IPS-18c (cell line): Measurements from ENCODE around the gene ZMAT5.

Experiments used
- H3K4me3 ChIP-seq: 2 replicates; pipeline ENCODE4 v1.7.0; 2013; ENCODE audit warnings: low read depth, mild to moderate bottlenecking, low read length, moderate library complexity; ENCODE audit not compliant: insufficient read depth
- H3K9me3 ChIP-seq: one replicate; pipeline ENCODE4 v1.6.1; 2013; ENCODE audit warnings: mild to moderate bottlenecking, low read length, moderate library complexity; ENCODE audit not compliant: control insufficient read depth, insufficient read depth

The ZMAT5 gene, protein sequence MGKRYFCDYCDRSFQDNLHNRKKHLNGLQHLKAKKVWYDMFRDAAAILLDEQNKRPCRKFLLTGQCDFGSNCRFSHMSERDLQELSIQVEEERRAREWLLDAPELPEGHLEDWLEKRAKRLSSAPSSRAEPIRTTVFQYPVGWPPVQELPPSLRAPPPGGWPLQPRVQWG

GRCh38 chr22:29766632-29767170 lies at the start of gene ZMAT5:
TSS of gene ZMAT5 (minus strand) at chr22:29767007. CDS start at chr22:29748544, 18,463 bp downstream.
- Histone ChIP-seq H3K9me3 (no peaks in the 10 kb centered on the region), H3K4me3 (peak within 1 kb of the TSS; percentile 90)

DNA sequence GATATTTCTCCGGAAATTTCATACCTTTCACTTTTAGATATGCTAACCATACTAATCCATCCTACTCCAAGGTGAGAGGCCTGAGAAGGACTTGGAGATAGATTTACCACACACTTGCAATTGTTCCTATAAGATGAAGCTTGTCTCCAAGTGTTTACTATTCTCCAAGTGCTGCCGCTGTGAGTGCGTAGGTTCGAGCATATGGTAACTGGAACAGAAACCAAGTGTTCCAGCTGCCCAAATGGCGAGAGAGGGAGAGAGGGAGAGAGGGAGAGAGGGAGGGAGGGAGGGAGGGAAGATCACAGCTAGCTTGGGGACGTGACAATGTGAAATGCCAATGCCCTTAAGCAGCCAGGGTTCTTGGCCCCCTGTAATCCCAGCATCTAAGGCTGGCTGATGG lies 49.7 kb upstream of the ZMAT5 start:
- no peaks in the 10 kb centered on the region for H3K9me3 ChIP-seq
- no peak overlapping the region for H3K4me3 ChIP-seq

- H3K4me3 ChIP-seq, result no peak overlapping the region
Measured at GRCh38 chr22:29816128-29816527, 49.3 kb upstream of the ZMAT5 start.

GRCh38 chr22:29815580-29815979 lies 48.8 kb upstream of the ZMAT5 start:
- Histone ChIP-seq H3K4me3 (no peak overlapping the region), H3K9me3 (no peaks in the 10 kb centered on the region)

More at GRCh38 chr22:29816128-29816527, 49.3 kb upstream of the ZMAT5 start:
- H3K9me3 ChIP-seq, result no peaks in the 10 kb centered on the region

DNA sequence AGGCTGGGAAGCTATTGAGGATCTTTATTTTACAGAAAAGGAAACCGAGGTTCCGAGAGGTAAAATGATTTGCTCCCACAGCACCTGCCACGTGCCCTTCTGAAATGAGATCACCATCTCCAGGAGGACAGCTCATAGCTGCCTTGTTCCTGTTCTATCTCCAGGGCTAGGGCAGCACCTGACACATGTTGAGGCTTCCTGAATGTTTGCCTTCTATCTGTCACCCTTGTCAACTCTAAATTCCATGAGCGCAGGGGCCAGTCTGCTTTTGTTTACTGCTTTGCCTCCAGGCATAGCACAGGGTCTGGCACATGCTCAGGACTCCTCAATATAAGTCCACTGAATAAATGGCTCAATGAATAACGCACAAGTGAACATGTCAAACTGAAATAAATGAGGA lies 47.2 kb upstream of the ZMAT5 start:
- H3K4me3 ChIP-seq, result no peak overlapping the region
- no peaks in the 10 kb centered on the region for H3K9me3 ChIP-seq

DNA sequence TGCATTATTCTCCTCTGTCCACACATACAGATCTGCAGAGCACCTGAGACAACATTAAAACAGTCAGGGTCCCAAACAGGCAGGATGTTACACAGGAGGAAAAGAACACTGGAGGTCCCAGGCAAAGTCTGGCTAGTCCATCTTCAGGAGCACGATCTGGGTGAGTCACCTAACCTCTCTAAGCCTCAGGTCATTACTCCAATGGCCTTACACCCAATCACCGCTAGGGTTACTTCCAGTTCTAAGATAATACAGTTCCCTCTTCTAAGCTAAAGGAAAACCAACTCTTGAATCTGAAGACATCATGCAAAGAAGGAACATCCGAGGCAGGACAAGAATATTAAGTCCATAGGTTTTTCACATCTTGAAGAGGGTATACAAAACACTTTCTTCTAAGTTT lies 46.8 kb upstream of the ZMAT5 start:
- no peak overlapping the region for H3K4me3 ChIP-seq
- no peaks in the 10 kb centered on the region for H3K9me3 ChIP-seq

DNA sequence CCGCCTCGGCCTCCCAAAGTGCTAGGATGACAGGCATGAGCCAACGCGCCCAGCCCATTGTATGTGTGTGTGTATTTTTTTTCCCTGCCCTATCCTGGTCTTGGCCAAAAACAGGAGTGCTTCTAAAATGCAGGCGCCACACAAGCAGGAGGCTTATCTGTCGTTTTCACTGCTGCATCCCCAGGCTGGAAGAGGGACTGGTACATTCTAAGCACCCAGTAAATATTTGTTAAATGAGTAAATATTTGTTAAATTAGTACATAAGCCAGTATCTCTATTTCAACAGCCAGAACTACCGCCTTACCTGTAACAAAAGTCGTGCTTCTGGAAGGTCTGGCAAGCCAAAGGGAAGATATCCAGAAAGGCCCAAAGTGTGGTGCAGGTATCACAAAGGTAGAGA lies 46.3 kb upstream of the ZMAT5 start:
- Histone ChIP-seq H3K4me3 (no peak overlapping the region), H3K9me3 (no peaks in the 10 kb centered on the region)

- no peak overlapping the region for H3K4me3 ChIP-seq
- no peaks in the 10 kb centered on the region for H3K9me3 ChIP-seq
Measured at GRCh38 chr22:29811377-29811776, 44.6 kb upstream of the ZMAT5 start.

DNA sequence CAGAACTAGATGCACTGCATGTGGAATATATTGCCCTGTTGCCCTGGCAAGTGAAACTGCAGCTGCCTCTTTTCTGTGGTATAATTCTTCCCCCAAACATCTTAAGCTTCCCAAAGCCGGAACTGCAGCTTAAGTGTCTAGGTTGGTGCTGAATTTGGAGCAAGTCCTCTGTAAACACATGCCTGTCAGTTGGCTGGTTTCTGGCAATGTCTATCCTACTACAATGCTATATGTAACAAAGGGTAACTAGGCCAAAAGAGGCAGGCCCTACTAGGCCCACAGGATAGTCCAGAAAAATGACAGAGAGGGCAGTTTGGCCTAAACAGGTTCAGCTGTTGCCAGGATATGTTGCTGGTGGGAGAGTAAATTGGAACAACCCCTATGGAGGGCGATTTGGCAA lies 43.4 kb upstream of the ZMAT5 start:
- H3K4me3 ChIP-seq, result no peak overlapping the region
- no peaks in the 10 kb centered on the region for H3K9me3 ChIP-seq

GRCh38 chr22:29806196-29806595 lies 39.4 kb upstream of the ZMAT5 start:
- no peak overlapping the region for H3K4me3 ChIP-seq
- H3K9me3 ChIP-seq, result no peaks in the 10 kb centered on the region

DNA sequence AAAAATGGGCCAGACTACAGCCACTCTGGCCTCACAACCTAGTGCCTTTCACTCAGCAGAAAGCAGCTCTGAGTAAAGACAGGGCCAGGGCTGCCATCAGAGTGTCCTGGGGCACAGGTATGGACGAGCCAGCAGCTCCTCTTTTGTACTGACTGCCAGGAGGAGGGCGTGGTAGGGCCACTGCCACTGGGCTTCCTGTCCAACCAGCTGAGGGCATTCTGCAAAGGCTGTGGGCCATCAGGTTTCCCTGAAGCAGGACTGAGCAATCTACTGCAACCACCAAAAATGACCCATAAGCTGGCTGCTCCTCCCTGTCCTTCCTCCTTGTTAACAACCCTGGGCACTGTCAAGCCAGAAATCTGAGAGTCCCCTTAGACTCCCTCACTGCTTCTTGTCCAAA lies 38.2 kb upstream of the ZMAT5 start:
- H3K9me3 ChIP-seq, result no peaks in the 10 kb centered on the region
- H3K4me3 ChIP-seq, result no peak overlapping the region

GRCh38 chr22:29803190-29803589 lies 36.4 kb upstream of the ZMAT5 start:
- Histone ChIP-seq H3K9me3 (no peaks in the 10 kb centered on the region), H3K4me3 (no peak overlapping the region)

- no peaks in the 10 kb centered on the region for H3K9me3 ChIP-seq
- no peak overlapping the region for H3K4me3 ChIP-seq
Measured at GRCh38 chr22:29801796-29802195, 35.0 kb upstream of the ZMAT5 start.

GRCh38 chr22:29801153-29801552 lies 34.3 kb upstream of the ZMAT5 start:
- Histone ChIP-seq H3K9me3 (no peaks in the 10 kb centered on the region), H3K4me3 (no peak overlapping the region)

DNA sequence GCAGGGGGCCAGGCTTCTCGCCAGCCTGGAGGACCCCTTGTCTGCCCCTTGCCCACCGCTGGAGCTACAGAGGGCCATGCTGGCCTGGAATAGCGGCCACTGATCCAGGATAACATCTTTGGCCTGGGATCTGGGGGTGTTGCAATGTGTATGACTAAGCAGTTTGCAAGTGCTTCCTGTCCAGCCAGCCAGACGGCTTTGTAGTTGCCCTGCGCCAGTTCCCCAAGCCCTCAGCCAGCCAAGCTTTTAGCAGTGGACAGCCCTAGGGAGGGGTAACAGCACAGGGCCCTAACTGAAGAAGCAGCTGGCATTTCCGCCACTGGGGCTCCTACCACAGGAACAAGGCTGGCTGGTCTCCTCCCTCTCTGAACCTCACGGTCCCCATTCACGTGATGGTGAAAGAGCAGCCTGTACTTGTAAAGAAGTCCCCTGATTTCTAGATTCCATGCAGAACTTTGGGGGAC lies 32.4 kb upstream of the ZMAT5 start:
- no peak overlapping the region for H3K4me3 ChIP-seq
- no peaks in the 10 kb centered on the region for H3K9me3 ChIP-seq

DNA sequence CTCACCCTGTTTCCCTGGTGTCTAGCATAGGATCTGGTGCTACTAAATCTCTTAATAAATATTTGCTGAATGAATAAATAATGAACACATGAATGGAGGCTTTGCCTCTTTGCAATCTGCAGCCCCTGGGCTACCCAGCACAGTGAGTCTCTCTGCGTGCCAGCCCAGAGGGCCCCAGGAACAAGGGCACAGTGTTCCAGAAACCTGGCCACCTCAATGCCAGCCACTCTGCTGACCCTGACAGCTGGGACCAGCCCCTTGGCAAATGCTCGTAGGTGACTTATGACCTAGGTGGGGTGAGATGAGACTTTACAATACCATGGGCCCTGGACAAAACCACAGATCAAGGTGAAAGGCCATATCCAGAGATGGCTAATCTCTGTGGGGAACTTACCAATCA lies 32.0 kb upstream of the ZMAT5 start:
- Histone ChIP-seq H3K9me3 (no peaks in the 10 kb centered on the region), H3K4me3 (no peak overlapping the region)

GRCh38 chr22:29798318-29798717 lies 31.5 kb upstream of the ZMAT5 start:
- Histone ChIP-seq H3K9me3 (no peaks in the 10 kb centered on the region), H3K4me3 (no peak overlapping the region)

DNA sequence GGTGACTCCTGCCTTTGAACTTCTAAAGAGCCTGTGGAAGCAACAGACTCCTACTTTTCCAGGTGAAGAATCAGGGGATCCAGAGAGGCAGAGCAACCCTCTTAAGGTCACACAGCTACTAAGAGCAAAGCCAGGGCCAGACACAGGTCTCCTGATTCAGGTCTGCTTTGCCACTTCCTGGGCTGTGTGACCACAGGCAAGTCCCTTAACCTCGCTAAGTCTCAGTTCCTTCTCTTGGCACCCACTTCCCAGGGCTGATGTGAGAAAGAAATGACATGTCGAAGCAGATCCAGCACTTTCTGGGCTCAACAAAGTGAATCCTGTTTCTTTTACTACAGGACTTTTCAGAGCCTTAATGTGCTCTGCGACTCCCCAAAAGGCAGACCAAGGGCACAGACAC lies 30.5 kb upstream of the ZMAT5 start:
- H3K9me3 ChIP-seq, result no peaks in the 10 kb centered on the region
- H3K4me3 ChIP-seq, result no peak overlapping the region

GRCh38 chr22:29795663-29796062 lies 28.9 kb upstream of the ZMAT5 start:
- Histone ChIP-seq H3K4me3 (no peak overlapping the region), H3K9me3 (no peaks in the 10 kb centered on the region)
